ENCODE measurements around the gene THAP4.

THAP4 gene

GRCh38 chr2:241542278-241542605 lies 94.7 kb downstream of the THAP4 start:
- FAIRE-seq (no peak), DNase-seq (ENCODE audit: insufficient read length, low spot score) (no peak)
- TF ChIP-seq CTCF (IDR thresholded peaks at IDR 0.05; ENCODE audit: insufficient read depth, missing control alignments) = no peak

- FAIRE-seq (no peak), DNase-seq (ENCODE audit: insufficient read length, low spot score) (no peak)
Measured at GRCh38 chr2:241541564-241542277, 95.2 kb downstream of the THAP4 start.

GRCh38 chr2:241540771-241541561 lies 96.0 kb downstream of the THAP4 start:
- DNase-seq (ENCODE audit: insufficient read length, low spot score) = peak; percentile 87
- no peak for FAIRE-seq
- no peak for TF ChIP-seq CTCF (IDR thresholded peaks at IDR 0.05; ENCODE audit: insufficient read depth, missing control alignments)

More at GRCh38 chr2:241541564-241542277, 95.2 kb downstream of the THAP4 start:
- no peak for TF ChIP-seq CTCF (IDR thresholded peaks at IDR 0.05; ENCODE audit: insufficient read depth, missing control alignments)

- DNase-seq (ENCODE audit: insufficient read length, low spot score) = no peak
- no peak for TF ChIP-seq CTCF (IDR thresholded peaks at IDR 0.05; ENCODE audit: insufficient read depth, missing control alignments)
- no peak for FAIRE-seq
Measured at GRCh38 chr2:241540401-241540770, 96.6 kb downstream of the THAP4 start.

- FAIRE-seq (no peak), DNase-seq (ENCODE audit: insufficient read length, low spot score) (no peak)
- no peak for TF ChIP-seq CTCF (IDR thresholded peaks at IDR 0.05; ENCODE audit: insufficient read depth, missing control alignments)
Measured at GRCh38 chr2:241539616-241540374, 97.2 kb downstream of the THAP4 start.

- no peak for TF ChIP-seq CTCF (IDR thresholded peaks at IDR 0.05; ENCODE audit: insufficient read depth, missing control alignments)
- no peak for FAIRE-seq
- no peak for DNase-seq (ENCODE audit: insufficient read length, low spot score)
Measured at GRCh38 chr2:241538838-241539615, 97.9 kb downstream of the THAP4 start.
